ENCODE measurements around the gene ASXL2.
A peak's percentile ranks its signal among the peaks of the same experiment; 100 is the strongest.

ASXL2 gene

DNA sequence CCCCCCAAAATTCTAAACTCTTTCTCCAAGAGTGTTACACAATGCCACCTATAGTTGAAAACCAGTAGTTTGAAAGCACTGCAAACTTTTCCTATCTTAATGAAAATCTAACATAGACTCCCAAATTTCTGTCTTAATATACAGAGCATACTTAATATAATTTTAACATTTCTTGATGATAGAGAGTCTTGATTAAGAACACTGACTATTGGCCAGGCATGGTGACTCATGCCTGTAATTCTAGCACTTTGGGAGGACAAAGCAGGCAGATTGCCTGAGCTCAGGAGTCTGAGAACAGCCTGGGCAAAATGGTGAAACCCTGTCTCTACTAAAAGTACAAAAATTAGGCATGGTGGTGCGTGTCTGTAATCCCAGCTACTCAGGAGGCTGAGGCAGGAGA lies 34.2 kb downstream of the ASXL2 start:
- TF ChIP-seq PPARA (CRISPR knock-in tag; IDR thresholded peaks at IDR 0.05; ENCODE audit: borderline replicate concordance) (no peak), ISL1 (CRISPR knock-in tag; IDR thresholded peaks at IDR 0.05) (peak; percentile 72), ZNF70 (CRISPR knock-in tag; IDR thresholded peaks at IDR 0.05) (no peak), ZNF8 (CRISPR knock-in tag; IDR thresholded peaks at IDR 0.05) (no peak)
- TF ChIP-seq, protein P1, sequence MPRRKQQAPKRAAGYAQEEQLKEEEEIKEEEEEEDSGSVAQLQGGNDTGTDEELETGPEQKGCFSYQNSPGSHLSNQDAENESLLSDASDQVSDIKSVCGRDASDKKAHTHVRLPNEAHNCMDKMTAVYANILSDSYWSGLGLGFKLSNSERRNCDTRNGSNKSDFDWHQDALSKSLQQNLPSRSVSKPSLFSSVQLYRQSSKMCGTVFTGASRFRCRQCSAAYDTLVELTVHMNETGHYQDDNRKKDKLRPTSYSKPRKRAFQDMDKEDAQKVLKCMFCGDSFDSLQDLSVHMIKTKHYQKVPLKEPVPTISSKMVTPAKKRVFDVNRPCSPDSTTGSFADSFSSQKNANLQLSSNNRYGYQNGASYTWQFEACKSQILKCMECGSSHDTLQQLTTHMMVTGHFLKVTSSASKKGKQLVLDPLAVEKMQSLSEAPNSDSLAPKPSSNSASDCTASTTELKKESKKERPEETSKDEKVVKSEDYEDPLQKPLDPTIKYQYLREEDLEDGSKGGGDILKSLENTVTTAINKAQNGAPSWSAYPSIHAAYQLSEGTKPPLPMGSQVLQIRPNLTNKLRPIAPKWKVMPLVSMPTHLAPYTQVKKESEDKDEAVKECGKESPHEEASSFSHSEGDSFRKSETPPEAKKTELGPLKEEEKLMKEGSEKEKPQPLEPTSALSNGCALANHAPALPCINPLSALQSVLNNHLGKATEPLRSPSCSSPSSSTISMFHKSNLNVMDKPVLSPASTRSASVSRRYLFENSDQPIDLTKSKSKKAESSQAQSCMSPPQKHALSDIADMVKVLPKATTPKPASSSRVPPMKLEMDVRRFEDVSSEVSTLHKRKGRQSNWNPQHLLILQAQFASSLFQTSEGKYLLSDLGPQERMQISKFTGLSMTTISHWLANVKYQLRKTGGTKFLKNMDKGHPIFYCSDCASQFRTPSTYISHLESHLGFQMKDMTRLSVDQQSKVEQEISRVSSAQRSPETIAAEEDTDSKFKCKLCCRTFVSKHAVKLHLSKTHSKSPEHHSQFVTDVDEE (CRISPR knock-in tag; IDR thresholded peaks at IDR 0.05) = no peak
- TF ChIP-seq, protein P2, sequence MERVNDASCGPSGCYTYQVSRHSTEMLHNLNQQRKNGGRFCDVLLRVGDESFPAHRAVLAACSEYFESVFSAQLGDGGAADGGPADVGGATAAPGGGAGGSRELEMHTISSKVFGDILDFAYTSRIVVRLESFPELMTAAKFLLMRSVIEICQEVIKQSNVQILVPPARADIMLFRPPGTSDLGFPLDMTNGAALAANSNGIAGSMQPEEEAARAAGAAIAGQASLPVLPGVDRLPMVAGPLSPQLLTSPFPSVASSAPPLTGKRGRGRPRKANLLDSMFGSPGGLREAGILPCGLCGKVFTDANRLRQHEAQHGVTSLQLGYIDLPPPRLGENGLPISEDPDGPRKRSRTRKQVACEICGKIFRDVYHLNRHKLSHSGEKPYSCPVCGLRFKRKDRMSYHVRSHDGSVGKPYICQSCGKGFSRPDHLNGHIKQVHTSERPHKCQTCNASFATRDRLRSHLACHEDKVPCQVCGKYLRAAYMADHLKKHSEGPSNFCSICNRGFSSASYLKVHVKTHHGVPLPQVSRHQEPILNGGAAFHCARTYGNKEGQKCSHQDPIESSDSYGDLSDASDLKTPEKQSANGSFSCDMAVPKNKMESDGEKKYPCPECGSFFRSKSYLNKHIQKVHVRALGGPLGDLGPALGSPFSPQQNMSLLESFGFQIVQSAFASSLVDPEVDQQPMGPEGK (CRISPR knock-in tag; IDR thresholded peaks at IDR 0.05; ENCODE audit: borderline replicate concordance) = no peak
- ATAC-seq = peak; percentile 92

DNA sequence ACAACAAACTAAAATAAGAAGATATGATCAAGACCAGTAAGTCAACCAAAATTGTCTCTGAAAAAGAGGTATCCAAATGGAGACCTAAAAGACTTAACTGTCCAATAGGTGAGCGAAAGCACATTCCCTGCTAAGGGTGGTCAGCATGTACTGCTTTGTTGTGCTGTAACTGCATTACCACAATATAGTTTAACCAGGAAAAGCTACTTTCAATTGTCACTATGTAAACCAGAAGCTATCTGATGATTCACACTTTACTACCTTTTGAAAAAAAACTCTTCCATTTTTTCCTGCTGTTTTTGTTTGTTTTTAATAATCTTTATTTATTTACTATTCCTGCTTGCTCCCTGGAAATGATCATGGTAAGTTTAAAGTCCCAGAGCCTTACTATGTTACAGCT lies 36.1 kb downstream of the ASXL2 start:
- TF ChIP-seq ZFP30 (CRISPR knock-in tag; IDR thresholded peaks at IDR 0.05) (no peak), ZFP3 (CRISPR knock-in tag; IDR thresholded peaks at IDR 0.05) (no peak), ESRRG (CRISPR knock-in tag; IDR thresholded peaks at IDR 0.05) (no peak), GLIS3 (CRISPR knock-in tag; IDR thresholded peaks at IDR 0.05) (no peak), PPARA (CRISPR knock-in tag; IDR thresholded peaks at IDR 0.05; ENCODE audit: borderline replicate concordance) (no peak), ZNF565 (CRISPR knock-in tag; conservative IDR thresholded peaks at IDR 0.05; ENCODE audit: low read depth) (no peak), OSR1 (CRISPR knock-in tag; IDR thresholded peaks at IDR 0.05) (no peak), ISL1 (CRISPR knock-in tag; IDR thresholded peaks at IDR 0.05) (no peak), RARB (CRISPR knock-in tag; IDR thresholded peaks at IDR 0.05) (no peak)
- TF ChIP-seq, protein P3, sequence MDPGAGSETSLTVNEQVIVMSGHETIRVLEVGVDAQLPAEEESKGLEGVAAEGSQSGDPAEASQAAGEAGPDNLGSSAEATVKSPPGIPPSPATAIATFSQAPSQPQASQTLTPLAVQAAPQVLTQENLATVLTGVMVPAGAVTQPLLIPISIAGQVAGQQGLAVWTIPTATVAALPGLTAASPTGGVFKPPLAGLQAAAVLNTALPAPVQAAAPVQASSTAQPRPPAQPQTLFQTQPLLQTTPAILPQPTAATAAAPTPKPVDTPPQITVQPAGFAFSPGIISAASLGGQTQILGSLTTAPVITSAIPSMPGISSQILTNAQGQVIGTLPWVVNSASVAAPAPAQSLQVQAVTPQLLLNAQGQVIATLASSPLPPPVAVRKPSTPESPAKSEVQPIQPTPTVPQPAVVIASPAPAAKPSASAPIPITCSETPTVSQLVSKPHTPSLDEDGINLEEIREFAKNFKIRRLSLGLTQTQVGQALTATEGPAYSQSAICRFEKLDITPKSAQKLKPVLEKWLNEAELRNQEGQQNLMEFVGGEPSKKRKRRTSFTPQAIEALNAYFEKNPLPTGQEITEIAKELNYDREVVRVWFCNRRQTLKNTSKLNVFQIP (CRISPR knock-in tag; IDR thresholded peaks at IDR 0.05; ENCODE audit: borderline replicate concordance, low read depth) = no peak
- ATAC-seq = no peak

DNA sequence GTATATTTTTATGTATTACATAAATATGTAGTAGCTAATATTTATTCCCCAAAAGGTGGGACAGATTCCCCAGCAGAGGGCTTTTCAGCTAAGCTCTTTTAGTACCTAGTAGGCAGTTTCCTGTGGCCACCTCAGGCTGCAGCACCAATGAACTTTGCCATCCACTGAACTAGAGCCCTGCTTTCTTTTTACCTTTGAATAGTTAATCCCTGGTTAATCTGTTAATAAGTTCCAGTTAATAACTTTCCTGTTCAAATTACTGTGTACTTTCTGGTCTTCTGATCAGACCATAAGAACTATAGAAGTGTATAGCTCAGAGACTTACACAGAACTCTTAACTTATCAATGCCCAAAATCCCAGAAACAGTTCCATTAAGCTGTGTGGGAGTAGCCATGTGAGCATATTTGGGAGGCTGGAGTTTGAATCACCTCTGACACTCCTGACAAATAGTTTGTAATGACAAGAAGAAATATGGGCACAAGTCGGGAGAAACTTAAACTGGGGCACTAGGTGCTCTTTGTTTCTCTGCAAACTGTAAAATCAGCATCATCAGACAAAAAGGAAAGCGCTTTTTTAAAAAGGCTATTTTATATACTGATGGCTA lies 40.0 kb downstream of the ASXL2 start:
- no peak for ATAC-seq

DNA sequence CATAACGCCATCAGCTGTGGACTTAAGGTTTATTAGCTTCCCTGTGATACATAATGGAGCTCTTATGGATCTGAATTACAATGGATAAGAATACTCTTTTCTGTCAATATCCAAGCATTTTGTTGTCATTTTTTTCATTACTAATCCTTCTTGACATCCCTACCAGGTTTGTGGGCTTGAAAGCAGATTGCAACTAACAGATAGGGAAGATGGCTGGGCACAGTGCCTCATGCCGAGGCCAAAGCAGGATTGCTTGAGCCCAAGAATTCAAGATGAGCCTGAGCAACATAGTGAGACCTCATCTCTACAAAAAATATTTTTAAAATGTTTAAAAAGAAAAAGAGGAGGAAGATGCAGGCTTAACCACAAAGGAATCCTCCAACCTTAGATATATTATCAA lies 42.4 kb downstream of the ASXL2 start:
- TF ChIP-seq BACH2 (CRISPR knock-in tag; IDR thresholded peaks at IDR 0.05; ENCODE audit: borderline replicate concordance) (no peak), ZC3H10 (CRISPR knock-in tag; IDR thresholded peaks at IDR 0.05) (no peak), OSR1 (CRISPR knock-in tag; IDR thresholded peaks at IDR 0.05) (no peak), ZFP3 (CRISPR knock-in tag; IDR thresholded peaks at IDR 0.05) (no peak), ZNF565 (CRISPR knock-in tag; conservative IDR thresholded peaks at IDR 0.05; ENCODE audit: low read depth) (no peak), PPARA (CRISPR knock-in tag; IDR thresholded peaks at IDR 0.05; ENCODE audit: borderline replicate concordance) (no peak), GLIS3 (CRISPR knock-in tag; IDR thresholded peaks at IDR 0.05) (no peak), ZFP30 (CRISPR knock-in tag; IDR thresholded peaks at IDR 0.05) (no peak), ZNF8 (CRISPR knock-in tag; IDR thresholded peaks at IDR 0.05) (no peak)
- TF ChIP-seq, protein P1 (CRISPR knock-in tag; IDR thresholded peaks at IDR 0.05) = no peak
- TF ChIP-seq, protein P3 (CRISPR knock-in tag; IDR thresholded peaks at IDR 0.05; ENCODE audit: borderline replicate concordance, low read depth) = no peak
- no peak for ATAC-seq

More for the DNA sequence above, 40.0 kb downstream of the ASXL2 start:
- no peak for TF ChIP-seq ESRRG (CRISPR knock-in tag; IDR thresholded peaks at IDR 0.05)

Measured in SK-N-SH treated with all-trans-retinoic acid at 6 μM for 48 hours (cell line).